Left cardiac atrium (tissue), 4 donors: Measurements from ENCODE around the gene PIK3CA. TPM values are rescaled to one million over a fixed set of nuclear protein-coding genes. Genes with fewer than 3 reads are reported as not detected.
"Not testable (repeated sequence)": the region's sequence is repeated elsewhere in the genome, so short reads cannot be mapped to it uniquely, and the experiment has no call there.

Experiments
- ATAC-seq, 2 donors: fragments of 200-7000 bp; cut with Tn5 transposase; one replicate each; pipeline ENCODE4 v1.9.1; 2020; ENCODE audit warnings: mild to moderate bottlenecking in 2 of 2, moderate library complexity in 2 of 2
- DNase-seq: peaks from one replicate; pipeline ENCODE4 v3.0.0-alpha.2; 2020
- intact Hi-C, 2 donors: fragments of 100-400 bp; cut with DNase I; formaldehyde crosslinking; loops; one replicate each; pipeline versions ENCODE4 v1.14.1 to v1.15.1; 2022 to 2023
- total RNA-seq, 2 donors: library from RNA; stranded (reverse); fragmentation: NEBNext Ultra II Directional; extraction: Animal tissue kit (Norgen Biotek cat#: 25700); gene quantifications; one replicate each; pipeline ENCODE4 v1.2.1, GENCODE V29; 2021
- donor health status: DM: no; HTN: yes; CAD: no.
- donor health status: DM: no; HTN: yes; CAD: no; lungs with severe emphysema.
- donor health status: DM: yes; HTN: yes; CAD: no.
- donor health status: Dilated cardiomyopathy.

Gene PIK3CA
- total RNA-seq, 2 donors from 2014 or later: 22.0 to 23.1 TPM

DNA sequence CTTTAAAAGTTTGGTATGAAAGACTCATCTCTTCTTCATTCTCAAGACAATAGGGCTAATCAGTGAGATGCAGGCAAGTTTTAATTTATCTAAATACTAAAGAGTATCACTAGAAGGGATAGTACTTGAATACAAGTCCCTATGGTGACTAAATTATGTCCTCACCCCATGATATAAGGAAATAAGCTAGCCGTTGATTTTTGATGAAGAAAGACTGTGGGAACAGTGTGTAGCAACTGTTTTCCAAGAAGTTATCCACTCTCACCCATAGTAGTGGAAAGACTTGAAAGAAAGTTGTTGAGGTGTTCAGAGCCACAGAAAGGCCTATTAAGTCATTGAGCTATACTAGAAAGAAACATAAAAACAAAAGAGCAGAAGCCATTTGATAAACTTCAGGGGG is 36.7 kb downstream of the PIK3CA start:
- intact Hi-C loops: no loop called here
- DNase-seq: no peak
- no peak for ATAC-seq

GRCh38 chr3:179186426-179186825 is 38.3 kb downstream of the PIK3CA start:
- intact Hi-C loops: no loop called here
- DNase-seq: no peak
- no peak for ATAC-seq

GRCh38 chr3:179189759-179190158 is 41.6 kb downstream of the PIK3CA start:
- intact Hi-C loops: no loop called here

DNA sequence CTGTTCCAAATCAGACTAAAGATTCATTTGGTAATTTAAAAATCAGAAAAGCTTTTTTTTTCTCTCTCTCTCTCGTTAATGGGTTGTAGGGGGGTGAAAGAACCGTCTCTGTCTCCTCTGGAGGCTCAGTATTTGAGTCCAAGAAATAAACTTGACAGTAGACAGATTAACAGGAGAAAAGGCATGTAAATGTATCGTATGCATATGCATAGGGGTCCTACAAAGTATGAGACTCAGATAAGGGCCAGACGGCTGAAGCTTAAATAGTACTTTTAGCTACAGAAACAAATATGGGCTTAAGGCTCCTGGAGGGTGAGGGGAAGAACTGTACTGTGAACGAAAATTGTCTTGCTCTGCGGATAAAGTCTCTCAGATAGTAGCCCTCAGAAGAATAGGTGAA is 42.4 kb downstream of the PIK3CA start:
- no peak for DNase-seq
- intact Hi-C loops: no loop called here
- ATAC-seq: no peak

More at GRCh38 chr3:179189759-179190158, 41.6 kb downstream of the PIK3CA start:
- peak in 1 of 2 donors; percentile 67 for ATAC-seq
- no peak for DNase-seq

- intact Hi-C loops: no loop called here
Measured at GRCh38 chr3:179192542-179192941, 44.4 kb downstream of the PIK3CA start.

DNA sequence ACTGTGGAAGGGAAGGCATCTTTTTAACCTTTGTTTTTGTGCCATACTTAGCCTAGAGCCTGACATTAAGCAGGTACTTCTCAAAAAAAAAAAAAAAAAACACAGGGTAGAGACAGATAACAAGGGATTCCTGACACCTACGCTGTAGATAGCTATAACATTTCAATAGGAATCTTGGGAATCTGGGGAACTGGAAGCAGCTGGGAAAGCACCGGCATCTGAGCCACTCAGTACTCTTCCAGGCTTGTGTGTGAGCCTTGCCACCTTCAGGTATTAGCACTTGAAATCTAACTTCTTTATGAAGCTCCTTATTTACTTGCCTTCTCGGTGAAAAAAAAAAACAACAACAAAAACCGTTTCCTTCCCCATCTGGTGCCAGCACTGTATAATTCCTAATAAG is 46.8 kb downstream of the PIK3CA start:
- intact Hi-C loops: loop anchor here in 1 of 2 donors (5.0 kb wide), 1 partner anchor 48 kb away; the partner anchor contains the start of gene PIK3CA
- peak in 1 of 2 donors; percentile 34 for ATAC-seq
- no peak for DNase-seq

More at GRCh38 chr3:179192542-179192941, 44.4 kb downstream of the PIK3CA start:
- ATAC-seq (no peak), DNase-seq (no peak)

GRCh38 chr3:179196098-179196497 is 47.9 kb downstream of the PIK3CA start:
- ATAC-seq (no peak), DNase-seq (no peak)
- intact Hi-C loops: loop anchor here in 1 of 2 donors (5.0 kb wide), 1 partner anchor 49 kb away; the partner anchor contains the start of gene PIK3CA

GRCh38 chr3:179196700-179197099 is 48.5 kb downstream of the PIK3CA start:
- DNase-seq (no peak), ATAC-seq (no peak)
- intact Hi-C loops: loop anchor here in 1 of 2 donors (5.0 kb wide), 1 partner anchor 49 kb away; the partner anchor contains the start of gene PIK3CA

DNA sequence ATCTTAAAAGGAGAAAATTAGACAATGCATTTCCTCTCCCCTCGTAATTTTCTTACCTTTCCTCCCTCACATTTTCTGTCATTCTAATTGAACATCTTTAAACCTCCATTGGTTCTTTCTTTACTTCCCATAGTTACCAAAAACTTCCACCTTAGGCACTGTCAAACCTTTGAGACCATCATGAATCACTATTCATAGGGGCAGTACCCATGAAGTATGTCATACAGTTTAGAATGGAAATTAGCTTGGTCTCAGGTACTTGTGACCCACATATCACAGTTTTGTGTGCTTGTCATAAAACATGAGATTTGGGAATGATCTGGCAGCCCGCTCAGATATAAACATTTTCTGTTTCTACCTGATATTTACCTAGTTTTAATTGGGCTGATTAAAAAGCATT is 52.6 kb downstream of the PIK3CA start:
- no peak for DNase-seq
- no peak for ATAC-seq
- intact Hi-C loops: no loop called here

- intact Hi-C loops, DNase-seq, ATAC-seq: not testable (repeated sequence)
Measured at GRCh38 chr3:179215550-179215949, 67.4 kb downstream of the PIK3CA start.

DNA sequence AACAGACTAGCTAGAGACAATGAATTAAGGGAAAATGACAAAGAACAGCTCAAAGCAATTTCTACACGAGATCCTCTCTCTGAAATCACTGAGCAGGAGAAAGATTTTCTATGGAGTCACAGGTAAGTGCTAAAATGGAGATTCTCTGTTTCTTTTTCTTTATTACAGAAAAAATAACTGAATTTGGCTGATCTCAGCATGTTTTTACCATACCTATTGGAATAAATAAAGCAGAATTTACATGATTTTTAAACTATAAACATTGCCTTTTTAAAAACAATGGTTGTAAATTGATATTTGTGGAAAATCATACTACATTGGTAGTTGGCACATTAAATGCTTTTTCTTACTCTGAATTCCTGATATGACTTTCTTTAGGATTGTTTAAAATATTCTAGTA is 70.1 kb downstream of the PIK3CA start:
- intact Hi-C loops, DNase-seq, ATAC-seq: not testable (repeated sequence)

DNA sequence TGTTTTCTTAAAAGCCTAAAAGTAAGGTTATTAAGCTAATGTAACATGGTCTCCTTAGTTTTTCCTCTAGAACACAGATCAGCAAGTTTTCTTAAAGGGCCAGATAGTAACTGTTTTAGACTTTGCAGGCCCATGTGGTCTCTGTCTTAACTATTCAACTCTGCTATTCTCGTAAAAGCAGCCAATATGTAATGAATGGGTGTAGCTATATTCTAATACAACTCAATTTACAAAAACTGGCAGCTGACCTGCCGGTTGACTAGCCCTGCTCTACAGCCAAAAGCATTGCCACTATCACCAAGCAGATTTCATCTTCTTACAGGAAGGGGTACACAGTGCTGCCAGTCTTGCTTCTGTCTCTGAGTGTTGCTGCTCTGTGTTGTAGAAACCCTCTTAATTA is 75.4 kb downstream of the PIK3CA start:
- DNase-seq (no peak), ATAC-seq (no peak)
- intact Hi-C loops: no loop called here

- intact Hi-C loops: no loop called here
- no peak for DNase-seq
Measured at GRCh38 chr3:179224584-179224983, 76.4 kb downstream of the PIK3CA start.

GRCh38 chr3:179227349-179227748 is 79.2 kb downstream of the PIK3CA start:
- DNase-seq (no peak), ATAC-seq (no peak)
- intact Hi-C loops: no loop called here

More at GRCh38 chr3:179224584-179224983, 76.4 kb downstream of the PIK3CA start:
- ATAC-seq: no peak

GRCh38 chr3:179229177-179229576 is 81.0 kb downstream of the PIK3CA start:
- ATAC-seq (no peak), DNase-seq (no peak)
- intact Hi-C loops: no loop called here

- no peak for ATAC-seq
- intact Hi-C loops: no loop called here
- DNase-seq: no peak
Measured at GRCh38 chr3:179233043-179233442, 84.9 kb downstream of the PIK3CA start.

DNA sequence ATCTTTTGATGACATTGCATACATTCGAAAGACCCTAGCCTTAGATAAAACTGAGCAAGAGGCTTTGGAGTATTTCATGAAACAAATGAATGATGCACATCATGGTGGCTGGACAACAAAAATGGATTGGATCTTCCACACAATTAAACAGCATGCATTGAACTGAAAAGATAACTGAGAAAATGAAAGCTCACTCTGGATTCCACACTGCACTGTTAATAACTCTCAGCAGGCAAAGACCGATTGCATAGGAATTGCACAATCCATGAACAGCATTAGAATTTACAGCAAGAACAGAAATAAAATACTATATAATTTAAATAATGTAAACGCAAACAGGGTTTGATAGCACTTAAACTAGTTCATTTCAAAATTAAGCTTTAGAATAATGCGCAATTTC is 86.0 kb downstream of the PIK3CA start:
- DNase-seq: no peak
- no peak for ATAC-seq
- intact Hi-C loops: no loop called here

DNA sequence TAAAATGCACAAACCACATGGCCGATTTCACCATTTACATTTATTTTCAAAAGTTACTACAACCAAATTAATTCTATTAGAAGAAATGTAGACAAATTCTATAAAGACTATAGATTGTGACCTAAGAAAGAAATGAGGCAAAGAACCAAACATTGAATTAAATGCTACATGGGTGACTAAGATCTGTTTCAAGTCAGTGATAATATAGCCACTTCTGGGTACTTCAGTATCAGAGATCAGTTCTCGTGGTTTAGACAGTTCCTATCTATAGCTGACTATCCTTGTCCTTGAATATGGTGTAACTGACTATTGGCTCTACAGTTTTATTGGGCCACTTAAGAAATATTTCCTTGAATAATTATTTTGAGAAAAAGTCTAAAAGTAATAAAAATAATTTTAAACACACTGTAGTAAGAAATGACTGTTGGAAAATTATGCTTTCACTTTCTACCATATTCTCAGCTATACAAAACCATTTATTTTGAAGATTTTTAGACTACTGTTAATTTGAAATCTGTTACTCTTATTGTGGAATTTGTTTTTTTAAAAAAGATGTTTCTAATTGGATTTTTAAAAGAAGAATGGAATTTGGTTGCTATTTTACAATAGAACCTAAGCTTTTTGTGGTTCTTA is 88.6 kb downstream of the PIK3CA start:
- intact Hi-C loops: no loop called here
- DNase-seq (no peak), ATAC-seq (no peak)

- DNase-seq, ATAC-seq, intact Hi-C loops: not testable (repeated sequence)
Measured at GRCh38 chr3:179240299-179240698, 92.1 kb downstream of the PIK3CA start.

GRCh38 chr3:179242859-179243258 is 94.7 kb downstream of the PIK3CA start:
- intact Hi-C loops, ATAC-seq: not testable (repeated sequence)

GRCh38 chr3:179244878-179245277 is 96.7 kb downstream of the PIK3CA start:
- intact Hi-C loops: no loop called here
- no peak for ATAC-seq
- DNase-seq: no peak

More at GRCh38 chr3:179242859-179243258, 94.7 kb downstream of the PIK3CA start:
- not testable (repeated sequence) for DNase-seq
